ENCODE data around the gene ZP2. TPM values are rescaled to one million over a fixed set of nuclear protein-coding genes. Genes with fewer than 3 reads are reported as not detected.
A peak's percentile ranks its signal among the peaks of the same experiment; 100 is the strongest.
"Not testable (repeated sequence)": the region's sequence is repeated elsewhere in the genome, so short reads cannot be mapped to it uniquely, and the experiment has no call there.

Gene ZP2
- total RNA-seq, 1 donor from 2014 or later = not detected

DNA sequence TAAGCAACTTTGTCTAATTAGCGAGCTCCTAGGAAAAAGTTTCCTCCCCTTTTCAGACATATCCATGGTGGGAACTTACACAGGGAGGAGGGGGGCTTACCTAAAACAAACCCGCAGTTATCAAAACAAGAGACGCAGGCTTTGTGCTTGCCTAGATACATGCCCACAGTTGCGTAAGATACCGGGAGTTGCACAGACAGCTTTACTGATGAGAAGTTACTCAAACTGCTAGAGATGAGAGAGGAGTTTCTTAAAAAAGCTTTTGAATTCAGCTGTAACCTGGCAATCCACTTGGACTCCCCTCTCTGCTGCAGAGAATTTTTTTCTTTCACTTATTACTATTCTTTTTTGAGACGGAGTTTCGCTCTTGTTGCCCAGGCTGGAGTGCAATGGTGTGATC lies 6.8 kb upstream of the ZP2 start:
- FAIRE-seq (no peak), DNase-seq (ENCODE audit: low spot score in 2 of 2) (no peak)

DNA sequence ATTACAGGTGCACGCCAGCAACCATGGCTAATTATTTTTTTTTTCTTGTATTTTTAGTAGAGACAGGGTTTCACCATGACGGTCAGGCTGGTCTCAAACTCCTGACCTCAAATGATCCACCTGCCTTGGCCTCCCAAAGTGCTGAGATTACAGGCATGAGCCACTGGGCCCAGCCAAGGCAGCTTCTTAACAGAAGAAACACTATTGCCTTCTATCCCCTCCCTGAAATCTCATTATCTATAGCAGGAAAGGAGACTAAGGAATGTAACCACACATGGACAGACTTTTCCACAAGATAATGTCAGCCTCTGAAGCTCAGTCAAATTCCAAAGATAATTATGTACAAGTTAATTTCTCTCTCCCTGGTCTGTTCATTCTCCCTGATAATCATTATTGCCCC lies 5.7 kb upstream of the ZP2 start:
- DNase-seq (ENCODE audit: low spot score in 2 of 2) (no peak), FAIRE-seq (no peak)

DNA sequence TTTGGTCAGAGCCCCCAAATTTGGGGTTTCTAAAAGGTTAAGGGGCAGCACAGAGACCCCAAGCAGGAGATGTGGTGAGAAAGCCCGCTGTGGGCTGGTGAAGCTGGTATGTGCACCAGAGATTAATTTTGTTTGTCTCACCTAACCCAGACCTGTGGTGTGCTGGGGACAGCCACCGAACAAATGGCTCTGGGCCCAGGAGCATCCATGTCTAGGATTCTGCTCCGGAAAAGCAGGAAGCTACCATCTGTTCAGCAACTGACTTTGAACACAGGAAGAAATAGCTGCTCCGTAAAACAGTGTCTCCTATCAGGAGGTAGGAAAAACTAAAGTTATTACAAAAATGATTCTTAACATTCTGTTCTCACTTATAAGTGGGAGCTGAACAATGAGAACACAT lies 2.7 kb upstream of the ZP2 start:
- no peak for DNase-seq (ENCODE audit: low spot score in 2 of 2)

DNA sequence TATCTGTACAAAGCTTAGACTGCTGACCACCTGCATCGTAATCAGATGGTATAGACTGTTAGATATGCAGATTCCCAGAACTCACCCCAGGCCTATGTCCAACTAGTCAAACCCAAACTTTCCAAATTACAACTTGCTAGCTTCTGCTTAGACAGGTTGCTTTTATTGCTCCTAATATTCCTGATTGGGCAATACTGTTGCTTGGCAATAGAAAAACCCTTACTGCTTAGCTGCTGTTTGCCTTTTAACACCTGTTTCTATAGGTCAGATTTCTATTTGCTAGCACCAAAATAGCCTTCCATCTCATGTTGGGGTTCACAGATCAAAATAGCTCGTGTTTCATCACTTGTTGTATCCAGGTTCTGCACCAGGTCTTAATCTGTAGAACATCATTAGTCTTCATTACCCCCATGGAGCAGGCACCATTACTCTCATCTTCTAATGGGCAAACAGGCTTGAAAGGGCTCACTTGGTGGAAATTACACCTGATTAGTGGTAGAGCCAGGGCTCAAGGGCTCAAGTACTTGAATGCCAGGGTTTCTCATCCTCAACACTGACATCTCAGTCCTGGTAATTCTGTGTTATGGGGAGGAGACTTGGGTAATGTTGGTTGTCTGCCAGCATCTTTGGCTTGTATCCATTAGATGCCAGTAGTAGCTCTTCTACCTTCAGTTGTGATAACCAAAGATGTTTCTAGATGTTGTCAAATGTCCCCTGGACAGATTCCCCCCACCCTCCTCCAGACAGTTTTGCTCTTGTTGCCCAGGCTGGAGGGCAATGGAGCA lies 2.7 kb downstream of the ZP2 start:
- FAIRE-seq = no peak

More for the DNA sequence above, 2.7 kb upstream of the ZP2 start:
- no peak for FAIRE-seq

DNA sequence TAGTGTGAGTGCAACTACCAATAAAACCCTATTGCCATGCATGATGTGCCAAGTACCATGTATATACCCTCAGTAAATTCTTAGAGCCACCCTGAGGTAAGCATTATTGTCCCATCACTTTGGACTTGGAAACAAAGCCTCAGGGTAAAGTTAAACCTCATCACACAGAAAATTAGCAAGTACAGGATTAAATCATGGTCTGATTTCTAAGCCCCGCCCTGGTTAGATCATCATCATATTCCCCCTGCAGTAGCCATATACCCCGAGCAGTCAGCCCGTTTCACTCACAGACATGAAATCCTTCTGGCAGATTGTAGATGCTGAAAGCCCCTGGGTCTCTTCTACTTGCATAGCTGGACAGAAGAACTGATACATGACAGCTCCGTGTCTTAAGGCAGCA lies 4.8 kb downstream of the ZP2 start:
- no peak for FAIRE-seq
- DNase-seq (ENCODE audit: low spot score in 2 of 2) = no peak

More for the DNA sequence above, 2.7 kb downstream of the ZP2 start:
- no peak for DNase-seq (ENCODE audit: low spot score in 2 of 2)

DNA sequence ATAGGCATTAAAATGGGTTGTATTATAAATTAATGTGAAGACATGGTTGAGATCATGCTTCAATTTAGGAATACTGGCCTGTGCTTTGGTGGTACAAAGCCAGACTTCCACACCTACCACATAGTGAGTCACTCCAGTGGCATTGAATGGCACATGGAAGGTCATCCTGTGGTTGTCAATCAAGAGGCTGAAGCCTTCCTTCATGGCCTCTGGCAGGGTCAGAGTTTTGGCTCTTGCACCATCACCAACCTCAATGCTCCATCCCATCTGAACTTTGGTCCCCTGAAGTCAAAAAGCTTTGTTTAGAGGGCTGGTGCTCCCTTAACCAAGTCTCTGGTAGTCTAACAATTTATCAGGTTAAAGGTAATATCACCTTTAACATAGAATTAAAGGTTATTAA lies 6.1 kb downstream of the ZP2 start:
- no peak for FAIRE-seq
- DNase-seq (ENCODE audit: low spot score in 2 of 2) = no peak

DNA sequence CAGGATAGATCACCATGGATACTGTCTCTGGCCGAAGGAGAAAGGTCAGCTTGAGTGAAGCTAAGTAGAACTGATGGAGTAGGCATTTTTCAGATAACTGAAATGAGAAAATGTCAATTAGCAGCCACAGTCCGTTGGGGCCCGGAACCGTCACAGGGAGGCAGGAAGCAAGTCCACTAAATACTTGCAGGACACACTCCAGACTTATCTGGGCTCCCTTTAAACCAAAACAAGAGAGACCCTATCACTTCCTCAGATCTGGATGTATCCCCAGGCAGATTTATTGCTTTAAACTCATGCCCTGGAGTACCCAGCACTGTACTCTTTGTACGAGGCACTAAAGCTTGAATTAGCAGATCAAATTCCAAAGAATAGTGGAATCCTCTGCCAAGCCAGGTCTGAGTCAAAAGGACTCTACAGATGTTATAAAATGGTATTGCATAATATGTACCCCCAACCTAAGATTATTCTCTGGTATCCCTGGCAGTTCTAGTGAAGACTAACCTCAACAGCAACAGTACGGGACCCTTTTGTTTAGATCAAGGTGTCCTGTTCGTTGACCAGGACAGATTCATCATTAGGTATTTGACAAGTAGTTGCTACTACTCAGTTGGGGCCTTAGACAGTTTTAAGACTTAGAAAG lies 8.1 kb downstream of the ZP2 start:
- DNase-seq (ENCODE audit: low spot score in 2 of 2) (no peak), FAIRE-seq (no peak)

DNA sequence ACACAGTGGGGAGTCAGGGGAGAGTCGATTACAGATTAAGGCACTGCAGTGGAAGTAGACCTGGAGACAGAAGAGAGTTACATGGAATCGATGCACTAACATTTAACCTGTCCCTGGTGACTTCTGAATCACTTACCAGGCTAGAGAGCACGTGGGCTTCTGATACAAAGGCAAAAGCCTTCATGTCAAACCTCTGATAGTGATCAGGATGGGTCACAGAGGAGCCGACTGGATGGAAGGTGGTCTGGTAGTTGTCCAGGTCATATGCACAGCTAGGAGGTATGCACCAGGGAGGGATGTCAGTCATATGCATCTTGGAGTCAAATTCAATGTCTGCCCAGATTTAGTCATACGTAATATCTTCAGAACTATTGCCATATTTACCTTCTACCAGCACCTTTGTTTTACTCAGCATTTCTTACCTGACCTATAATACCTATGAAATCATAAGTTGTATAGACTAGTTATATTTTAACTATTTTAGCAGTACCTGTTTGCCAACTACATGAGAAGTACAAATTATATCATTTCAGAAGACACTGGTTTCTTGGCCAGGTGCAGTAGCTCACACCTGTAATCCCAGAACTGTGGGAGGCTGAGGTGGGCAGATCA lies 11.7 kb downstream of the ZP2 start:
- DNase-seq (ENCODE audit: low spot score in 2 of 2) (no peak), FAIRE-seq (no peak)

DNA sequence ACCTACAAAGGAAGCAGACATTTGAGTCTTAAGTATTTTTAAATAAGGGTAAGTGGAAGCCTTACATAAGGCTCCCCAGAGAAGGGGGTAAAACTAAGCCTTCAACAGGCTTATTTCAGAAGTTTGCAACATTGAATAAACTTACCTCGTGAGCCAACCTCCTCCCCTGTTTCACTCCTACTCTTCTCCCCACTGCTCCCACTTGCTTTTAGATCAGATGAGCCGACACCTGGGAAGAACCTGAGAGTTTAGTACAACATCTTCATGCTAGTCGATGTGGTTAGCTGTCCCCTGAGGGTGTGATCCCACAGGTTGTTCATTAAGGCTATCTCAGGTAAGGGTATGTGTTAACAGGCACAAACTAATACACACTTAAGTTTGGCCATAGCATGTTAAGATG lies 13.8 kb downstream of the ZP2 start:
- FAIRE-seq (no peak), DNase-seq (ENCODE audit: low spot score in 2 of 2) (no peak)

DNA sequence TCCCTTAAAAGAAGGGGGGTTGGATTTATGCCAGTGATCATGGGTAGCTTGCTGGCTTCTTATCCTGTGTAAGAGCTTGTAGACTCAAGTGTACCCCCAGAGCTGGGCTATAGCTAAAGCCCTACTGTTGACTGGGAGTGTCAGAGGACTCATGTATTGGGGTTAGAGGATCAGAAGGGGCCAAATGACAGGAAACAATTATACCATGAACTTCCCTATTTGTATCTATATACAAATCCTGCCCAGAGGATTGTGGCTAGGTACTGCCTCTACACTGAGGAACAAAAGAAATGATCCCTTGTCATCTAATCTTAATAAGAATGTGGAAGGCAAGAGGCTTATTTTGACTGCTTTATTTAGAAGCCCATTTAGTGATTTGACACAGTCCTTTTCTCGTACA lies 14.3 kb downstream of the ZP2 start:
- no peak for FAIRE-seq
- no peak for DNase-seq (ENCODE audit: low spot score in 2 of 2)

DNA sequence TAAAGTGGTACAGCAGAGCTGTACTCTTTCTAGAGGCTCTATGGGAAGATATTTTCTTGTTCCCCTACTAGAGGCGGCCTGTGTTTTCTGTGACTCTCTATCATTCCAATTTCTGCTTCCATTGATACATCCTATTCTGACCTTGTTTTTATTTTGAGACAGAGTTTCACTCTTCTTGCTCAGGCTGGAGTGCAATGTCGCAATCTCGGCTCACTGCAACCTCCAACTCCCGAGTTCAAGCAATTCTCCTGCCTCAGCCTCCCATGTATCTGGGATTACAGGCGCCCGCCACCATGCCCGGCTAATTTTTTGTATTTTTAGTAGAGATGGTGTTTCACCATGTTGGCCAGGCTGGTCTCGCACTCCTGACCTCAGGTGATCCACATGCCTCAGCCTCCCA lies 16.0 kb downstream of the ZP2 start:
- not testable (repeated sequence) for DNase-seq (ENCODE audit: low spot score in 2 of 2); FAIRE-seq

DNA sequence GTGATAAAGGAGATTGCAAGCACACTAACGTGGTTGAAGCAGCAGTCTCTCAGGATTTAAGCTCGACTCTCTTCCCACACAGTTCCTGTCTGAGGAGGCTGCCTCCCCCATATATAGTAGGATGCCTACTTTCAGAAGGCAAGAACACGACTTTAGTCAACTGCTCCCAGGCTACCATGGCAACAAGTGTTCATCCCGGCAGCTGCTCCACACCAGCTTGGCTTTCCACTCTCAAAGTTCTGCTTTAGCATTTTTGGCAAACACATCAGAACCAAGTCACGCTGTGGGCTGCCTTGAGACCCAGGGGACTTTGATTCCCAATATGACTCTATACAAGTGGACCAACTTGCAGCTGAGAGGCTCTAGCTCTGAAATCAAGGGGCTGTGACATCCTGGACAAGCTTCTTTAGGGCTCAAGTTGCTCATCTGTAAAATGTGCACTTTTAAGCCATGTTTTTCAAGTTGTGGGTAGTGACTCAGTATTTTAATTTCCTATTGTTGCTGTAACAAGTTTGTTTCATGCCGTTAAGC lies 16.5 kb downstream of the ZP2 start:
- no peak for FAIRE-seq

DNA sequence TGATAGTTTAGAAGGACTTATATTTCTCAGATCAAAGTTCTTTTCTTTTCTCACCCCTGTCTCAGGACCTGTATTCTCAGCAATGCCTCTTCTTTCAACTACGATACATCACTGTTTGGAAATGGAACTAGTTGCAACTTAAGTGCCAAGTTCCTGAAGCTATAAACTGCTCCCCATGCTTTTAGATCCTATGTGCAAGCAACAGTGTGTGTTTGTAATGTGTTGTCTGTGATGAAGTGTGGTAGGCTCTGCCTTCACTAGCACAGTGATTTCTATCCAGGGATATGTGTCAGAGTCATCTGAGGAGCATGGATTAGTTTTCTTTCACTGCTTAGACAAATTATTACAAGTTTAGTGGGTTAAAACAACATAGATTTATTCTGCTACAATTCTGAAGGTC lies 18.4 kb downstream of the ZP2 start:
- no peak for DNase-seq (ENCODE audit: low spot score in 2 of 2)
- no peak for FAIRE-seq

More for the DNA sequence above, 16.5 kb downstream of the ZP2 start:
- peak in 1 of 2 donors; percentile 22 for DNase-seq (ENCODE audit: low spot score in 2 of 2)

DNA sequence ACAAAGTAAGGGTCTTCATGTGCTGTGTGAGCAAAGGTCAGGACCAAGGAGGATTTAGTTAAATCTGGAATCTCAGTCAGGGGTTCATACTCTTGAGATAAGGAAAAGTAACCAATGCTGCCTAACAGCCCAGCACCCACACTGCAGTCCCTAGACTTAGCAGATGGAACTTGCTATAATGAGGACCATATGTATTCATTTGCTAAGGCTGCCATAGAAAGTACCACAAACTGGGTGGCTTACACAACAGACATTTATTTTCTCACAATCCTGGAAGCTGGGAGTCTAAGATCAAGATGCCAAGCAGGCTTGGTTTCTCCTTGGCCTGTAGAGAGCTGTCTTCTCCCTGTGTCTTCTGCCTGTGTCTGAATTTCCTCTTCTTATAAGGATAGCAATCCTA lies 20.8 kb downstream of the ZP2 start:
- DNase-seq (ENCODE audit: low spot score in 2 of 2) (no peak), FAIRE-seq (no peak)

DNA sequence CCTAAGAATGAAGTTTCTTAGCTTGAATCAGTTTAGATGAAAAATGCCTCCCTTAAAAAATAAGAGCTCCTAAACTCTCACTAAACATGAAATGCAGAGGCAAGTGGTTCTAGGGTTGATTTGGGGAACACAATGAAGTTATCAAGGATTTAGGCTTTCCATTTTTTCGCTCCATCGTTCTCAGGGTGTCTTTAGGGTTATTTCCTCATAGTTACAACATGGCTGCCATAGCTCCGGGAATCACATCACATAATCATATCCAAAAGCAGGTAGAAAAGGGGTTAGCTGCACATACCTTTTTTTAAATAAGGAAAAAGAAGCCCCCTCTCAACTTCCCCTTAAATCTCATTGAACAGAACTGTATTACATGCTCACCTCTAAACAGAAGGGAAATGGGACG lies 21.4 kb downstream of the ZP2 start:
- DNase-seq (ENCODE audit: low spot score in 2 of 2) (no peak), FAIRE-seq (no peak)

DNA sequence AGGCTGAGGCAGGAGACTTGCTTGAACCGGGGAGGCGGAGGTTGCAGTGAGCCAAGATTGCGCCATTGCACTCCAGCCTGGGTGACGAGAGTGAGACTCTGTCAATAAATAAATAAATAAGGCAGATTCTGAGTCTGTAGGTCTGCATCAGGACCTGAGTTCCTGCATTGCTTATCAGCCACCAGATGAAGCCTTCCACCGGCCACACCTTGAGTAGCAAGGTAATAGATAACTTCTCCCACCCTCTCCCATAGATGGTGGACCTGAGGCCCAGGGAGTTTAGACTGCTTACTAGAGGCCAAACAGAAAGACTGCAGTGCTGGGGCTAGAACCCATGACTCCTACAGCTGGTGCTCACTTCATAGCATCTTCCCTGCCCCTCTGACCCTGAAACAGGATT lies 22.1 kb downstream of the ZP2 start:
- FAIRE-seq = no peak
- DNase-seq (ENCODE audit: low spot score in 2 of 2) = no peak

DNA sequence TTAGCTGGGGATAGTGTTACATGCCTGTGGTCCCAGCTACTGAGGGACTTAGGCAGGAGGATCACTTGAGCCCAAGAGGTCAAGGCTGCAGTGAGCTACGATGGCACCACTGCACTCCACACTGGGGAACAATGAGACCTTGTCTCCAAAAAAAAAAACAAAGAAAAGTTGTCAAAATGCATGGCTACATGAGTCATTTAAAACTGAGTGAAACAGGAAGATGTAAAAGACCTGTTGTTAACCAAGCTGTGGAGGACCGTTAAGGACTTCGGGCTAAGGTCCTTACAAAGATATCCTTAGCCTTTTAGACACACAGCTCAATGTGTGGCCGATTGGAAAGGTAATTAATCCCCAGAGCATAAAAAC lies 25.1 kb downstream of the ZP2 start:
- FAIRE-seq = no peak
- no peak for DNase-seq (ENCODE audit: low spot score in 2 of 2)

DNA sequence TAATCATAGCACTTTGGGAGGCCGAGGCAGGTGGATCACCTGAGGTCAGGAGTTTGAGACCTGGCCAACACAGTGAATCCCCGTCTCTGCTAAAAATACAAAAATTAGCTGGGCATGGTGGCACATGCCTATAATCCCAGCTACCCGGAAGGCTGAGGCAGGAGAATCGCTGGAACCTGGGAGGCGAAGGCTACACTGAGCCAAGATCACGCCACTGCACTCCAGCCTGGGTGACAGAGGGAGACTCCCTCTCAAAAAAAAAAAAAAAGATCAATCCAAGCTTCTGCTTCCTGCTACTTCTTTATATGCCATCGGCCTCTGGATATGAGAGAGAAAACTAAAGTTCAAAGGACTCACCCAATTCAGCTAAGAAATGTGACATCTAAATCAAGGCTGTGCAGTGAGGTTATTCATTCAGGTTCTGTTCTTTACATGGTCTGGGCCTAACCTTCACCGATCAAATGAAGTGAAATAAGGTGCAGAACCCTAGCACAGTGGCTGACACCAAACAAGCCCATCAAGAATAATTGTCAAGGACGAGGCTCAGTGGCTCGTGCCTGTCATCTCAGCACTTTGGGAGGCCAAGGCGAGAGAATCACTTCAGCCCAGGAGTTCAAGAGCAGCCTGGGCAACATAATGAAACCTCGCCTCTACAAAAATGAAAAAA lies 25.6 kb downstream of the ZP2 start:
- no peak for FAIRE-seq
- no peak for DNase-seq (ENCODE audit: low spot score in 2 of 2)

DNA sequence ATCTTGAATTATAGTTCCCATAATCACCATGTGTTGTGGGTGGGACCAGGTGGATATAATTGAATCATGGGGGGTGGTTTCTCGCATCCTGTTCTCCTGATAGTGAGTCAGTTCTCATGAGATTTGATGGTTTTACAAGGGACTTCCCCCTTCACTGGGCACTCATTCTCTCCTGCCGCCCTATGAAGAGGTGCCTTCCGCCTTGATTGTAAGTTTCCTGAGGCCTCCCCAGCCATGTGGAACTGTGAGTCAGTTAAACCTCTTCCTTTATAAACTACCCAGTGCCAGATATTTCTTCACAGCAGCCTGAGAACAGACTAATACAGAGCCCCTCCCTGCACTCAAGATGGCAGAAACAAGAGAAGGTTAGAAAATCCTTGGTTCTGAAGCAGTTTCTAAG lies 26.5 kb downstream of the ZP2 start:
- no peak for FAIRE-seq
- no peak for DNase-seq (ENCODE audit: low spot score in 2 of 2)

DNA sequence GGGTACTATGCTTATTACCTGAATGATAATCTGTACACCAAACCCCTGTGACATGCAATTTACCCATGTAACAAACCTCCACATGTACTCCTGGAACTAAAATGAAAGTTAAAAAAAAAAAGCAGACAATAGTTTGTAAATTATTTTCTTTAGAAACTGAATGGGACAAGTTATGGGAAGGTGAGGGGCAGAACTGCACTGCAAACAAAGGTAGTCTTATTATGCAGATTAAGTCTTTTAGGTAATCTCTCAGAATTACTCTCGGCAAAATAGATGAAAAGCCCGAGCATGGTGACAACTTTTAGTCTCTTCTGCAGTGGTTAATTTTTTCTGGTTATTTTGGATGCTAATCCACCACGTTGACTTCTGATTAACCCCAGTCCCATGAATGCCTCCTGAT lies 27.4 kb downstream of the ZP2 start:
- no peak for FAIRE-seq
- DNase-seq (ENCODE audit: low spot score in 2 of 2) = no peak

DNA sequence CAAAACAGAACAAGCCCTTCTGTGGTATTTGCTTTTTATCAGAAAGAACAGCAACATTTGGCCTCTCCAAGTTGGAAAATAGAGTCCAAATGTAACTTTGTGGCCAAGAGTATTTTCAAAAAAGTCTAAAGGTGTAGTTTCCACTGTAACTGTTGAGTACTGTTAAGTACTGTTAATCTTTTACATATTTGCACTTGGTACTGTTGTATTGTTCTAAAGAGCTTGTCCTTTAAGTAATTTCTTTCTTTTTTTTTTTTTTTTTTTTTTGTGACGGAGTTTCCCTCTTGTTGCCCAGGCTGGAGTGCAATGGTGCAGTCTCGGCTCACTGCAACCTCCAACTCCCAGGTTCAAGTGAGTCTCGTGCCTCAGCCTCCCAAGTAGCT lies 31.4 kb downstream of the ZP2 start:
- DNase-seq (ENCODE audit: low spot score in 2 of 2) (no peak), FAIRE-seq (no peak)
